ENCODE data around the gene ADGRF4.

- TF ChIP-seq CTCF (IDR thresholded peaks at IDR 0.05): no peak
- TF ChIP-seq EP300 (IDR thresholded peaks at IDR 0.05): no peak
These were observed 64.1 kb downstream of the ADGRF4 start for GRCh38 chr6:47762502-47762901.
